Esophagus muscularis mucosa (tissue), 4 donors: ENCODE results near the gene VN1R2. TPM values are rescaled to one million over a fixed set of nuclear protein-coding genes. Genes with fewer than 3 reads are reported as not detected.
A peak's percentile ranks its signal among the peaks of the same experiment; 100 is the strongest.
"Not testable (repeated sequence)": the region's sequence is repeated elsewhere in the genome, so short reads cannot be mapped to it uniquely, and the experiment has no call there.

Experiments
- DNase-seq: peaks from one replicate; pipeline ENCODE4 v3.0.0-alpha.2; 2017; ENCODE audit errors: extremely low spot score
- H3K27ac ChIP-seq, 4 donors: fragments of 200-600 bp; sonication (generic); replicated peaks in 1 of 4; 1 replicate in 3 of 4; 2 replicates in 1 of 4; pipeline ENCODE4 v1.5.1; 2016 to 2019; ENCODE audit warnings: mild to moderate bottlenecking in 1 of 4
- H3K27me3 ChIP-seq, 4 donors: fragments of 200-600 bp; sonication (generic); one replicate each; pipeline versions ENCODE4 v1.5.1 to v1.6.0; 2016 to 2019
- H3K36me3 ChIP-seq, 4 donors: fragments of 200-600 bp; sonication (generic); one replicate each; pipeline ENCODE4 v1.5.1; 2016 to 2019
- H3K4me1 ChIP-seq, 4 donors: fragments of 200-600 bp; sonication (generic); one replicate each; pipeline ENCODE4 v1.5.1; 2016 to 2019
- H3K4me3 ChIP-seq, 4 donors: fragments of 200-600 bp; sonication (generic); 1 replicate in 2 of 4; 2 replicates in 2 of 4; pipeline ENCODE4 v1.5.1; 2016 to 2019; ENCODE audit warnings: mild to moderate bottlenecking in 4 of 4, moderate library complexity in 1 of 4
- H3K9me3 ChIP-seq, 4 donors: fragments of 200-600 bp; sonication (generic); 1 replicate in 3 of 4; 2 replicates in 1 of 4; pipeline ENCODE4 v1.5.1; 2016 to 2019
- CTCF ChIP-seq, 3 experiments: fragments of 200-600 bp in 2 of 3; fragments of 450-650 bp in 1 of 3; sonication (generic) in 2 of 3; IDR thresholded peaks; one replicate each; pipeline ENCODE4 v1.5.1; 2017 to 2019; ENCODE audit warnings: antibody characterized with exemption in 3 of 3, mild to moderate bottlenecking in 2 of 3, moderate library complexity in 1 of 3
- EP300 ChIP-seq: sonication (generic); formaldehyde crosslinking; IDR thresholded peaks from one replicate; pipeline ENCODE4 v1.6.1; 2017; ENCODE audit warnings: antibody characterized with exemption
- POLR2A ChIP-seq: fragments of 450-650 bp; IDR thresholded peaks from one replicate; pipeline ENCODE4 v1.6.1; 2017; ENCODE audit warnings: antibody characterized with exemption, moderate library complexity, mild to moderate bottlenecking, low read depth
- POLR2AphosphoS5 ChIP-seq, 2 donors: sonication (generic); formaldehyde crosslinking; IDR thresholded peaks; one replicate each; pipeline ENCODE4 v1.6.1; 2017; ENCODE audit warnings: antibody characterized with exemption in 2 of 2
- WGBS: methylation state at CpG from one replicate; pipeline ENCODE4 v1.1.5; 2018; 5-methylcytosine and 5-hydroxymethylcytosine counted together
- intact Hi-C: fragments of 100-400 bp; cut with DNase I; formaldehyde crosslinking; loops from one replicate; pipeline ENCODE4 v1.15.1; 2023
- total RNA-seq, 4 donors: library from RNA; depleted of rRNA; stranded (reverse); fragments of >200 nt; gene quantifications; one replicate each; pipeline versions ENCODE4 v1.1.0 to v1.2.1, GENCODE V29; 2016

The VN1R2 gene
- total RNA-seq, 4 donors from 2014 or later = not detected

GRCh38 chr19:53246498-53246897 lies 11.6 kb upstream of the VN1R2 start:
- Histone ChIP-seq H3K9me3 (peaks cover 2 to 90% (median 70%) of the 10 kb centered on the region in 4 donors), H3K4me3 (no peak overlapping the region), H3K4me1 (no peaks in the 10 kb centered on the region), H3K36me3 (peaks cover 64 to 96% (median 79%) of the 10 kb centered on the region in 4 donors), H3K27me3 (no peaks in the 10 kb centered on the region), H3K27ac (no peak overlapping the region)
- DNase-seq = no peak
- TF ChIP-seq CTCF (IDR thresholded peaks at IDR 0.05) (no peak), EP300 (no peak), POLR2A (no peak), POLR2AphosphoS5 (IDR thresholded peaks at IDR 0.05) (no peak)
- intact Hi-C loops = no loop called here
- 92% methylated on average over 1 of the region's 1 CpG for WGBS

GRCh38 chr19:53254411-53255341 lies 3.4 kb upstream of the VN1R2 start, which contains the start of gene ZNF677:
Gene ZNF677, minus strand, starts transcription at chr19:53254873. Its CDS starts 3,323 bp downstream, at chr19:53251550.
- Histone ChIP-seq H3K27me3 (no peaks in the 10 kb centered on the region), H3K9me3 (peaks cover 0 to 14% (median 5%) of the 10 kb centered on the region in 4 donors), H3K4me3 (peak within 1 kb of the TSS; percentile 67 to 92 (median 80)), H3K4me1 (peaks cover 9 to 25% (median 13%) of the 10 kb centered on the region in 4 donors), H3K27ac (peak within 1 kb of the TSS; percentile 82 to 87 (median 84)), H3K36me3 (peaks cover 24 to 35% (median 29%) of the 10 kb centered on the region in 4 donors)
- 3% methylated on average over 49 of the region's 72 CpGs for WGBS
- TF ChIP-seq CTCF (IDR thresholded peaks at IDR 0.05) (no peak), EP300 (no peak), POLR2AphosphoS5 (IDR thresholded peaks at IDR 0.05) (peak; percentile 88), POLR2A (no peak)
- intact Hi-C loops = loop anchor here (5.0 to 10.0 kb wide), 2 partner anchors 57 to 80 kb away; partner anchors contain the start of gene ZNF845
- DNase-seq = peak; percentile 96

GRCh38 chr19:53267623-53268022 lies 9.5 kb downstream of the VN1R2 start, which contains the start of gene VN1R4:
Gene VN1R4, minus strand, starts transcription at chr19:53267723. Its CDS starts 58 bp downstream, at chr19:53267665.
- H3K27me3 ChIP-seq = peaks cover 0 to 14% (median 0%) of the 10 kb centered on the region in 4 donors
- H3K4me3 ChIP-seq, DNase-seq, H3K9me3 ChIP-seq, H3K36me3 ChIP-seq, intact Hi-C loops, H3K4me1 ChIP-seq, H3K27ac ChIP-seq: not testable (repeated sequence)
- WGBS = 91% methylated on average over 3 of the region's 5 CpGs

- H3K4me3 ChIP-seq, DNase-seq, H3K9me3 ChIP-seq, H3K27ac ChIP-seq, H3K36me3 ChIP-seq, intact Hi-C loops, H3K4me1 ChIP-seq: not testable (repeated sequence)
- WGBS = 87% methylated on average over 8 of the region's 27 CpGs
- peaks cover 0 to 18% (median 0%) of the 10 kb centered on the region in 4 donors for H3K27me3 ChIP-seq
Observed at GRCh38 chr19:53269861-53270260, 11.8 kb downstream of the VN1R2 start.

- Histone ChIP-seq H3K27ac (no peak overlapping the region), H3K36me3 (no peaks in the 10 kb centered on the region), H3K4me1 (no peaks in the 10 kb centered on the region), H3K9me3 (no peaks in the 10 kb centered on the region), H3K4me3 (no peak overlapping the region), H3K27me3 (peaks cover 0 to 21% (median 0%) of the 10 kb centered on the region in 4 donors)
- intact Hi-C loops = no loop called here
- 85% methylated on average over 9 of the region's 9 CpGs for WGBS
- no peak for DNase-seq
- no peak for TF ChIP-seq EP300
Observed at GRCh38 chr19:53272044-53272443, 14.0 kb downstream of the VN1R2 start.

GRCh38 chr19:53275480-53275879 lies 17.4 kb downstream of the VN1R2 start:
- intact Hi-C loops = no loop called here
- H3K36me3 ChIP-seq = no peaks in the 10 kb centered on the region
- peaks cover 0 to 43% (median 0%) of the 10 kb centered on the region in 4 donors for H3K27me3 ChIP-seq
- H3K9me3 ChIP-seq = no peaks in the 10 kb centered on the region
- no peak overlapping the region for H3K27ac ChIP-seq
- TF ChIP-seq POLR2A (no peak), POLR2AphosphoS5 (IDR thresholded peaks at IDR 0.05) (no peak), EP300 (no peak), CTCF (IDR thresholded peaks at IDR 0.05) (no peak)
- no peak overlapping the region for H3K4me3 ChIP-seq
- WGBS = 83% methylated on average over 2 of the region's 2 CpGs
- no peaks in the 10 kb centered on the region for H3K4me1 ChIP-seq
- DNase-seq = no peak

- H3K4me1 ChIP-seq, H3K27ac ChIP-seq, H3K9me3 ChIP-seq, intact Hi-C loops, H3K36me3 ChIP-seq, H3K4me3 ChIP-seq, DNase-seq: not testable (repeated sequence)
- peaks cover 0 to 24% (median 0%) of the 10 kb centered on the region in 4 donors for H3K27me3 ChIP-seq
- 33% methylated on average over 2 of the region's 8 CpGs for WGBS
Observed at GRCh38 chr19:53281947-53282346, 23.9 kb downstream of the VN1R2 start.
